H1 (cell line): ENCODE measurements around the gene PEAK1.

Experiments used
- POLR2A ChIP-seq, 2 experiments: IDR thresholded peaks; 1 replicate in 1 of 2; 2 replicates in 1 of 2; pipeline ENCODE4 v1.6.1; 2011; ENCODE audit warnings: low read depth in 2 of 2, low read length in 2 of 2, mild to moderate bottlenecking in 2 of 2; ENCODE audit errors: control extremely low read depth in 1 of 2
- TCF12 ChIP-seq: IDR thresholded peaks from 2 replicates; pipeline ENCODE4 v1.6.1; 2011; ENCODE audit warnings: low read depth, mild to moderate bottlenecking, low read length

DNA sequence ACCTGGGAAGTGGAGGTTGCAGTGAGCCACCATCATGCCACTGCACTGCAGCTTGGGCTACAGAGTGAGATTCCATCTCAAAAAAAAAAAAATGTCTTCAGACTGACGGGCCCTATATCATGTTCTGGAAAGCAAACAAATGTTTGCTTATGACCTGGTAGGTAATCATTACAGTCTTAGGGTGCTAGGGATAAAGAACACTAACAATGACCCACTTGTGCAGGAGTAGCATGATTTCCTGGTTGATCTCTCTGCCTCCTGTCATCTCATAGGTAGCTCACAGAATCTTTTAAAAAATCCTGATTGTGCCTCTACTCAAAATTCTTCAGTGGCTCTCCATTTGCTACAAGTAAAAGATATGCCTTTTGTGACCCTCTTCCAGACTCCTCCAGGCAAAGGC, 274.5 kb downstream of the PEAK1 start:
- TF ChIP-seq TCF12: no peak
- TF ChIP-seq POLR2A (IDR thresholded peaks at IDR 0.05; ENCODE audit: control extremely low read depth in 1 of 2, low read depth in 2 of 2, low read length in 2 of 2): no peak
